Activated T-helper 2 cell treated with anti-CD3 and anti-CD28 coated beads, Interferon-gamma antibody, Interleukin-2, Interleukin-4, amounts not matched to agents 10 μg/mL and 5 μg/mL and 100 μg/mL, durations not matched to agents 14 hours and 24 hours and 36 hours (primary cell): Measurements from ENCODE around the gene SPATA13. TPM values are rescaled to one million over a fixed set of nuclear protein-coding genes. Genes with fewer than 3 reads are reported as not detected.

Experiments
- DNase-seq: peaks from one replicate; pipeline ENCODE4 v3.0.0; 2021; ENCODE audit warnings: low spot score
- H3K27ac Mint-ChIP-seq: one replicate; pipeline ENCODE4 v1.8.0; 2021; ENCODE audit warnings: mixed read lengths
- H3K27me3 Mint-ChIP-seq: one replicate; pipeline ENCODE4 v1.8.0; 2021; ENCODE audit warnings: low read depth, mixed read lengths
- H3K36me3 Mint-ChIP-seq: one replicate; pipeline ENCODE4 v1.8.0; 2021; ENCODE audit warnings: low read depth, mixed read lengths
- H3K4me1 Mint-ChIP-seq: one replicate; pipeline ENCODE4 v1.8.0; 2021; ENCODE audit warnings: low read depth, mixed read lengths
- H3K4me3 Mint-ChIP-seq: one replicate; pipeline ENCODE4 v1.8.0; 2021; ENCODE audit warnings: low read depth, mild to moderate bottlenecking, moderate library complexity, mixed read lengths
- H3K9me3 Mint-ChIP-seq: one replicate; pipeline ENCODE4 v1.8.0; 2021; ENCODE audit warnings: mixed read lengths
- intact Hi-C: fragments of 100-400 bp; cut with micrococcal nuclease; formaldehyde crosslinking; loops from one replicate; pipeline ENCODE4 v1.15.1; 2023
- total RNA-seq: library from RNA; stranded (reverse); gene quantifications from 2 replicates; pipeline ENCODE4 v1.2.3, GENCODE V29; 2022

Gene SPATA13
- total RNA-seq, 1 donor from 2014 or later, result 44.9 TPM

GRCh38 chr13:24178847-24179485, 18.4 kb downstream of the SPATA13 start:
- Mint-ChIP-seq H3K27me3 (no peaks in the 10 kb centered on the region), H3K9me3 (peaks cover 11% of the 10 kb centered on the region), H3K4me3 (no peak overlapping the region), H3K4me1 (peaks cover 35% of the 10 kb centered on the region), H3K36me3 (peaks cover 23% of the 10 kb centered on the region), H3K27ac (peak overlapping the region; percentile 28)
- intact Hi-C loops, result loop anchor here (2.0 kb wide), 1 partner anchor 82 kb away; no protein-coding TSS in a partner anchor
- DNase-seq, result no peak

GRCh38 chr13:24179486-24179850, 18.9 kb downstream of the SPATA13 start:
- peaks cover 25% of the 10 kb centered on the region for H3K36me3 Mint-ChIP-seq
- no peak overlapping the region for H3K27ac Mint-ChIP-seq
- H3K4me3 Mint-ChIP-seq, result no peak overlapping the region
- no peaks in the 10 kb centered on the region for H3K27me3 Mint-ChIP-seq
- intact Hi-C loops, result loop anchor here (2.0 kb wide), 1 partner anchor 83 kb away; no protein-coding TSS in a partner anchor
- H3K9me3 Mint-ChIP-seq, result peaks cover 11% of the 10 kb centered on the region
- H3K4me1 Mint-ChIP-seq, result peaks cover 32% of the 10 kb centered on the region
- DNase-seq, result no peak

DNA sequence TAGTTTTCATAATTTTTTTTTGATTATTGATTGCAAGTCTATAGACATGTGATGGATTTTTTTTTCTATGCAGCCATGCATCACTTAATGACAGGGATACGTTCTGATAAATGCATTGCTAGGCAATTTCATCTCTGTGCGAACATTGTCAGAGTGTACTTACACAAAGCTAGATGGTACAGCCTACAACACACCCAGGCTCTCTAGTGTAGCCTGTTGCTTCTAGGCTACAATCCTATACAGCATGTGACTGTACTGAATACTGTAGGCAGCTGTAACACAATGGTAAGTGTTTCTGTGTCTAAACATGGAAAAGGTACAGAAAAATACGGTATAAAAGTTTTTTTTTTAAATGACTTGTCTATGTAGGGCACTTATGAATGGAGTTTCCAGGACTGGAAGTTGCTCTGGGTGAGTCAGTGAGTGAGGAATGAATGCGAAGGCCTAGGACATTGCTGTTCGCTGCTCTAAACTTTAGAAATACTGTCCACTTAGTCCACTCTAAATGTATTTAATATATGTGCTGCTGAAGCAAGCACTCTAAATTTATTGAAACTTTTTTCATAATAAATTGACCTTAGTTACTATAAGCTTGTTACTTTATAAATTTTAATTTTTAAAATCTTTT, 20.3 kb downstream of the SPATA13 start:
- H3K27me3 Mint-ChIP-seq, result no peaks in the 10 kb centered on the region
- H3K9me3 Mint-ChIP-seq, result peaks cover 11% of the 10 kb centered on the region
- no peak overlapping the region for H3K27ac Mint-ChIP-seq
- H3K36me3 Mint-ChIP-seq, result peaks cover 25% of the 10 kb centered on the region
- intact Hi-C loops, result no loop called here
- DNase-seq, result no peak
- H3K4me1 Mint-ChIP-seq, result peaks cover 30% of the 10 kb centered on the region
- H3K4me3 Mint-ChIP-seq, result no peak overlapping the region

- no peak overlapping the region for H3K27ac Mint-ChIP-seq
- H3K27me3 Mint-ChIP-seq, result no peaks in the 10 kb centered on the region
- intact Hi-C loops, result no loop called here
- H3K4me3 Mint-ChIP-seq, result no peak overlapping the region
- peaks cover 43% of the 10 kb centered on the region for H3K4me1 Mint-ChIP-seq
- H3K36me3 Mint-ChIP-seq, result peaks cover 25% of the 10 kb centered on the region
- DNase-seq, result no peak
- H3K9me3 Mint-ChIP-seq, result peaks cover 11% of the 10 kb centered on the region
Observed at GRCh38 chr13:24181991-24182702, 21.6 kb downstream of the SPATA13 start.

- H3K4me1 Mint-ChIP-seq, result peaks cover 49% of the 10 kb centered on the region
- no peak for DNase-seq
- peaks cover 11% of the 10 kb centered on the region for H3K9me3 Mint-ChIP-seq
- peaks cover 23% of the 10 kb centered on the region for H3K36me3 Mint-ChIP-seq
- no peaks in the 10 kb centered on the region for H3K27me3 Mint-ChIP-seq
- no peak overlapping the region for H3K27ac Mint-ChIP-seq
- no peak overlapping the region for H3K4me3 Mint-ChIP-seq
- intact Hi-C loops, result no loop called here
Observed at GRCh38 chr13:24182703-24183081, 22.2 kb downstream of the SPATA13 start.

- Mint-ChIP-seq H3K4me3 (no peak overlapping the region), H3K36me3 (peaks cover 22% of the 10 kb centered on the region), H3K4me1 (peaks cover 48% of the 10 kb centered on the region), H3K27me3 (no peaks in the 10 kb centered on the region), H3K27ac (no peak overlapping the region), H3K9me3 (peaks cover 13% of the 10 kb centered on the region)
- intact Hi-C loops, result no loop called here
- no peak for DNase-seq
Observed at GRCh38 chr13:24183741-24184182, 23.2 kb downstream of the SPATA13 start.

DNA sequence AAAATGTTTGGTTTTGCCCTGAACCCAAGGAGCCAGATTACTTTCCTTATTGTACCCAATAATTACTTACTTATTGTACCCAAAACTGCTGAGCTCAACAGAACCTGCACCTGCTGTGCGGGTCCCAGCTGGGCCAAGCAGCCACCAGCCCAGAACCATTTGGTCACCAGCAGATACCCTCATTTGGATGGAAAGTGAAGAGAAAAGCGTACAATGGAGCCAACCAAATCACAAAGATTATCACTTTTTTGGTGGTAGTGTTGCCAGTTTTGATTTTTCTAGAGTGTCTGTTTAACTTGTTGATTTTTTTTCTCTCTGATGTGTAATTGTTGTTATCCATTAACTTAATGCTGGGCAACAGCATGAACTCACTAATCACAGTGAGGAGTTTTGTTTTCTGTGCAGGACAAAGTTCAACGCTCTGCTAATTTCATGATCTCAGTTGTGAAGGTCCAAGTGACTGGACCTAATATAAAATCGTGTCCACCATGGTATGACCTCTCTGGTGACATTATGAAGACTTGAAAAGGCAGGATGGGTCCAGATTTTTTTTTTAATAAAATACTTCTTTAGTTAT, 23.8 kb downstream of the SPATA13 start:
- intact Hi-C loops, result no loop called here
- no peak for DNase-seq
- peaks cover 22% of the 10 kb centered on the region for H3K36me3 Mint-ChIP-seq
- no peaks in the 10 kb centered on the region for H3K27me3 Mint-ChIP-seq
- peaks cover 16% of the 10 kb centered on the region for H3K9me3 Mint-ChIP-seq
- peaks cover 47% of the 10 kb centered on the region for H3K4me1 Mint-ChIP-seq
- no peak overlapping the region for H3K27ac Mint-ChIP-seq
- H3K4me3 Mint-ChIP-seq, result no peak overlapping the region

DNA sequence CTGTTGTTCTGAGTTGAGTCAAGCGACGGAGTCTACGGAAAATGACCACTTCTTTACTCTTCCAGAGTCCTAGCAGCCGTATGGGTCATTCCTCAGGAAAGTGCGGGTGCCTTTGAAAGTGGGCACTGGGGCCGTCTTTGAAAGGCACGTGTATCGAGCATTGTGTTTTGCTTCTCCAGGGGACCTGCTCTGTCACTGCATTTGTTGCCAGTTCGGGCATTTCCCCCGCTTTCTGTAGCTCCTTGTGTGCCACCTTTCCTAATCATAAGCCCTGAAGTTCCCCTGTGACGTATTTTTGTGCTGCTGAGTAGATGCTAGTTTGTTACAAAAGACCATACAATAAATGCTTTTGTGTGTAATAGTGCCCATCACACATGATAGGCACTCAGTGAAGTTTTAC, 24.4 kb downstream of the SPATA13 start:
- Mint-ChIP-seq H3K4me1 (peaks cover 43% of the 10 kb centered on the region), H3K27ac (no peak overlapping the region), H3K36me3 (peaks cover 17% of the 10 kb centered on the region), H3K4me3 (no peak overlapping the region), H3K9me3 (peaks cover 12% of the 10 kb centered on the region), H3K27me3 (no peaks in the 10 kb centered on the region)
- DNase-seq, result no peak
- intact Hi-C loops, result loop anchor here (5.0 kb wide), 1 partner anchor 37 kb away; no protein-coding TSS in a partner anchor

DNA sequence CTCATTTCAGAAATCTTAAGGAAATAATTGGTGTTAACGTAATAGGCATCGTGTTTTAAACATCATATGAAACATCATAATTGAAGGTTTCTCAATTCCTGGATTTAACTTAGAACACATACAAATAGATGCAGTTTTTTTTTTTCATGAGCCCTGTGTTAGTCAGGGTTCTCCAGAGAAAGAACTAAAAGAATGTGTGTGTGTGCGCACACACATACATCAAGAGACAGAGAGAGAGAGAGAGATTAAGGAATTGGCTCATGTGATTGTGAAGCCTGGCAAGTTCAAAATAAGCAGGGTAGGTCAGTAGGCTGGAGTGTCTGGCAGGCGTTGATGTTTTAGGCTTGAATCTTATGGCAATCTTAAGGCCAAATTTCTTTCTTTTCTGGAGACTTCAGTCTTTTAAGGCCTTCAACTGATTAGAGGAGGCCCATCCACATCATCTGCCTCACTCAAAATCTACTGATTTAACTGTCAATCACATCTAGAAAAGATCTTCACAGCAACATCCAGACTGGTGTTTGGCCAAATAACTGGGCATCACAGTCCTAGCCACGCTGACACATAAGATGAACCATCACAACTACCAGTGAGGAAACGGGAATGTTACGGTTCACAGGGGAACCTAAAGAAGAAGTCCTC, 25.2 kb downstream of the SPATA13 start:
- Mint-ChIP-seq H3K4me3 (no peak overlapping the region), H3K4me1 (peaks cover 43% of the 10 kb centered on the region), H3K27ac (no peak overlapping the region), H3K27me3 (no peaks in the 10 kb centered on the region), H3K36me3 (peaks cover 16% of the 10 kb centered on the region), H3K9me3 (peaks cover 11% of the 10 kb centered on the region)
- no peak for DNase-seq
- intact Hi-C loops, result loop anchor here (5.0 kb wide), 1 partner anchor 37 kb away; no protein-coding TSS in a partner anchor

DNA sequence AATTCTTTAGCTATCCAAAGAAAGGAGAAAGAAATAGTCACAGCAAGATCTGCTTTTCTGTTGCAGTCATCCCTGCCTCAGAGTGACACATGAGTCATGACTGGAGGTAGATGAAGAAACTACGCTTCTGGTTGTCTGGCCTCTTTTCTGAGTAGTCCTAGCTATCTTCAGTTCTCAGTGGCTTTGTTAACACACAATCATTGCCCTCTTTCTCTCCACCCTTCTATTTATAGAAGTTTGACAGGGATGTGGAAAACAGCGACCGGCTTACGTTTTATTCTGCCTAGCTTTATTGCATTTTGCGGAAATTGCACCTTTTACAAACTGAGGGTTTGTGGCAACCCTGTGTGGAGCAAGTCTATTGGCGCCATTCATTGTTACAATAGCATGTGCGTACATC, 26.7 kb downstream of the SPATA13 start:
- intact Hi-C loops, result loop anchor here (1.0 to 5.0 kb wide), 2 partner anchors 19 to 35 kb away; no protein-coding TSS in a partner anchor
- Mint-ChIP-seq H3K36me3 (peaks cover 11% of the 10 kb centered on the region), H3K27ac (peak overlapping the region; percentile 80), H3K4me1 (peaks cover 41% of the 10 kb centered on the region), H3K9me3 (peaks cover 7% of the 10 kb centered on the region), H3K4me3 (no peak overlapping the region), H3K27me3 (no peaks in the 10 kb centered on the region)
- DNase-seq, result no peak

DNA sequence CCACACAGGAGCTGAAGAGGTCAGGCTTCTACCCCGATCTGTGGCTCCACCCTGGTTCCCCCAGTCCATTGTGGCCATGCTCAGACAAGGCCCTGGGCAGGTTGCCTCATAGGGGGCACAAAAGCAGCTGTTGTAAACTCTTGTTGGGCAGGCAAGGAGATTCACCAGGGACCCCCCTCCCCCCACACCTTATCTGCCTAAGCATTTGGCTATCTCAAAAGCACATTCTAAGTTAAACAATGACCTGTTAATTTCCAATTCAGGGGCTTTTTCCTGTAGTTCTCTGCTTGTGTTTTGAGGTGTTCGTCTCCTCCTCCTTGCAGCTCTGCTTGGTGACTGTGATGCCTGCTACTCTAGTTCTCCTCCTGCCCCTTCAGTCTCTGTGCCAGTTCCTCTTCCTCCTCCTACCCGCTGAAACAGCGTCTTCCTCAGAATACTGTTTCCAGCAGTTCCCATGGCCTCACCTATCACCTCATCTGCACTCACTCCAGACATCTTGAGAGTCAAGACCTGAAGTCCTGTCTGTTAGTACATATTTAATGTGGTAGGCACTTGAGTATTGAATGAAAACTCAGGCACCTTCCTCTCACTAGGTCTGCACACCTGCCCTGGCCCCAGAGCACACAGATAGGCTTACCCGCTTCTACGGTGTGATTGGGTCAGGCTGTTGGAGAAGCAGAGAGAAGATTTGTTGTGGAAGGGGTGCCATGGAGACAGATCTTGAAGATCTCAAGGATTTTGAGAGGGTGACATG, 31.7 kb downstream of the SPATA13 start:
- peaks cover 21% of the 10 kb centered on the region for H3K4me1 Mint-ChIP-seq
- intact Hi-C loops, result no loop called here
- H3K27me3 Mint-ChIP-seq, result no peaks in the 10 kb centered on the region
- H3K4me3 Mint-ChIP-seq, result no peak overlapping the region
- H3K9me3 Mint-ChIP-seq, result peaks cover 5% of the 10 kb centered on the region
- peaks cover 4% of the 10 kb centered on the region for H3K36me3 Mint-ChIP-seq
- H3K27ac Mint-ChIP-seq, result no peak overlapping the region
- no peak for DNase-seq

- no peak for DNase-seq
- peaks cover 15% of the 10 kb centered on the region for H3K4me1 Mint-ChIP-seq
- no peak overlapping the region for H3K4me3 Mint-ChIP-seq
- H3K27ac Mint-ChIP-seq, result no peak overlapping the region
- intact Hi-C loops, result no loop called here
- peaks cover 4% of the 10 kb centered on the region for H3K36me3 Mint-ChIP-seq
- H3K9me3 Mint-ChIP-seq, result peaks cover 5% of the 10 kb centered on the region
- no peaks in the 10 kb centered on the region for H3K27me3 Mint-ChIP-seq
Observed at GRCh38 chr13:24192811-24193162, 32.3 kb downstream of the SPATA13 start.
